T-helper 1 cell treated with Interleukin-12 subunit alpha and Interleukin-12 subunit beta and Interleukin-4 antibody, amounts not matched to agents 30 μg/mL and 1 μg/mL, for 36 hours (primary cell): ENCODE data around the gene SYTL1.

Experiments
- H3K27ac Mint-ChIP-seq: one replicate; pipeline ENCODE4 v1.8.0; 2021; ENCODE audit warnings: mild to moderate bottlenecking, mixed read lengths
- H3K27me3 Mint-ChIP-seq: one replicate; pipeline ENCODE4 v1.8.0; 2021; ENCODE audit warnings: low read depth, mixed read lengths
- H3K36me3 Mint-ChIP-seq: one replicate; pipeline ENCODE4 v1.8.0; 2021; ENCODE audit warnings: low read depth, mixed read lengths
- H3K4me1 Mint-ChIP-seq: one replicate; pipeline ENCODE4 v1.8.0; 2021; ENCODE audit warnings: low read depth, mixed read lengths
- H3K4me3 Mint-ChIP-seq: one replicate; pipeline ENCODE4 v1.8.0; 2021; ENCODE audit warnings: mild to moderate bottlenecking, moderate library complexity, mixed read lengths
- H3K9me3 Mint-ChIP-seq: one replicate; pipeline ENCODE4 v1.8.0; 2021; ENCODE audit warnings: mixed read lengths

The SYTL1 gene

DNA sequence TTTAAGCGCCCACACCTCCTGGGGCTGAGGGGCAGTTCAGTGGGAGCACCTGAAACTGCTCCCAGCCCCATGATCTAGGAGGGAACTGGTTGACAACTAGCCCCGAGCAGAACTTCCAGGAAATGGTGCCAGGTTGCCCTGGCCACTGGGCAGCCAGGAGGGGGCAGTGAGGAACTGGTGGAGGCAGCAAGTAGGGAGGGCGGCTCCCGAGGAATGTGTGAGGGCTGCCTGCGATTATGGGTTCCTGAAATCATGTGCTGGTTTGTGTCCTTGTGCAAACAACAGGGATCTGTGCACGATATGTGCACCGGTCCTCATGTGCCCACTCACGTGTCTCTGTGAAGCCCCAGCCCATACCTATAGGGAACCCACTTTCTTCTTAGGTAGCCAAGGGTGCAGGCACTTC, 60.5 kb downstream of the SYTL1 start:
- no peaks in the 10 kb centered on the region for H3K9me3 Mint-ChIP-seq
- H3K27ac Mint-ChIP-seq = no peak overlapping the region
- no peak overlapping the region for H3K4me3 Mint-ChIP-seq

DNA sequence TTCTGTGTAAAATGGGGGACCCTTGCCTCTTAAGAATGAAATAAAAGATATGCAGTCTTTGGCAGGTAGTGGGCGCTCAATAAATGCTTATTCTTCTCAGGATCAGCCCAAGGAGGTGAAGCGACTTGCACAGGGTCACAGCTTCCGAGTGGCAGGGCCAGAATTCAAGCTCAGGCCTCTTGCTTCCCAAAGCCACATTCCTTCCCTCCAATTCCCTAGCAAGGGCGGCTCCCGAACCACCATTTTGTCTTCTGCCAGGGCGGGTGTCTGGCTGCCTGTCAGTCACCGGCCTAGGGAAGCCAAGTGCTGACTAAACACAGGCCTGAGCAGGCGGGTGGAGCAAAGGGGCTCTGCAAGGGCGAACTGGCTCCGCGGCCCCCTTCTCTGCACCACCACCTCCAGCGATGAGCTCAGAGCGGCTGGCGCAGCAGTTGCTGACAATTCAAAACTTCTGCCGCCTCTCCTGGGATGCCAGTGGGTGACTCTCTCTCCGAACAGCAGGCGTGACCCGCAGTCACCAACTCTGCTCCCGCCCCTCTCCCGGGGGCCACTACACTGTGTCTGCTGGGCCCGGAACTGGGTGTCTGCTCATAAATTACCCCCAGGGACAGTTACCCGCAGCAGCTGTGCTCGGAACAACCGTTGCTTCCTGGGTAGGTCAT, 61.4 kb downstream of the SYTL1 start:
- H3K36me3 Mint-ChIP-seq = peaks cover 13% of the 10 kb centered on the region
- H3K4me3 Mint-ChIP-seq = no peak overlapping the region
- no peaks in the 10 kb centered on the region for H3K27me3 Mint-ChIP-seq
- H3K27ac Mint-ChIP-seq = no peak overlapping the region
- H3K4me1 Mint-ChIP-seq = peaks cover 2% of the 10 kb centered on the region
- H3K9me3 Mint-ChIP-seq = no peaks in the 10 kb centered on the region

More for the DNA sequence above, 60.5 kb downstream of the SYTL1 start:
- H3K4me1 Mint-ChIP-seq = peaks cover 2% of the 10 kb centered on the region
- no peaks in the 10 kb centered on the region for H3K27me3 Mint-ChIP-seq
- H3K36me3 Mint-ChIP-seq = peaks cover 6% of the 10 kb centered on the region
